HUES64 (cell line): ENCODE measurements around the gene STX12.
"Not testable (repeated sequence)": the region's sequence is repeated elsewhere in the genome, so short reads cannot be mapped to it uniquely, and the experiment has no call there.

Source experiments
- H3K27ac ChIP-seq: 2 replicates; pipeline ENCODE4 v1.7.0; 2013; ENCODE audit warnings: low read depth, low read length, inconsistent platforms
- H3K27me3 ChIP-seq: 2 replicates; pipeline ENCODE4 v1.6.1; 2013; ENCODE audit warnings: mild to moderate bottlenecking, low read length; ENCODE audit not compliant: insufficient read depth
- H3K36me3 ChIP-seq: 2 replicates; pipeline ENCODE4 v1.6.1; 2013; ENCODE audit warnings: mild to moderate bottlenecking, low read length; ENCODE audit not compliant: insufficient read depth
- H3K4me1 ChIP-seq: 2 replicates; pipeline ENCODE4 v1.6.1; 2013; ENCODE audit warnings: mild to moderate bottlenecking, low read length, moderate library complexity; ENCODE audit not compliant: insufficient read depth
- H3K4me3 ChIP-seq: 2 replicates; pipeline ENCODE4 v1.5.1; 2013; ENCODE audit warnings: mild to moderate bottlenecking, low read length, moderate library complexity
- H3K9ac ChIP-seq: 2 replicates; pipeline ENCODE4 v1.6.1; 2013; ENCODE audit warnings: mild to moderate bottlenecking, low read depth, low read length
- H3K9me3 ChIP-seq: 2 replicates; pipeline ENCODE4 v1.6.1; 2013; ENCODE audit warnings: low read depth, low read length; ENCODE audit not compliant: insufficient read depth
- WGBS: fragments of 150-250, 120-280 bp; methylation state at CpG from one replicate; pipeline ENCODE4 v1.1.7; 2013; ENCODE audit warnings: missing lambda C conversion rate; 5-methylcytosine and 5-hydroxymethylcytosine counted together

Gene STX12

GRCh38 chr1:27807385-27807784 lies 34.4 kb downstream of the STX12 start:
- WGBS = 68% methylated on average over 2 of the region's 2 CpGs
- peak overlapping the region; percentile 52; the same call in 1 of the 2 replicates for H3K9ac ChIP-seq
- H3K27ac ChIP-seq = peak overlapping the region; percentile 24; the same call in 1 of the 2 replicates
- no peaks in the 10 kb centered on the region for H3K27me3 ChIP-seq
- peaks cover 19% of the 10 kb centered on the region for H3K36me3 ChIP-seq
- H3K4me1 ChIP-seq = peaks cover 15% of the 10 kb centered on the region
- H3K4me3 ChIP-seq = no peak overlapping the region
- H3K9me3 ChIP-seq = no peaks in the 10 kb centered on the region

GRCh38 chr1:27808131-27808530 lies 35.1 kb downstream of the STX12 start:
- H3K4me1 ChIP-seq = peaks cover 15% of the 10 kb centered on the region
- H3K9ac ChIP-seq, H3K9me3 ChIP-seq, H3K27me3 ChIP-seq, H3K27ac ChIP-seq, H3K4me3 ChIP-seq: not testable (repeated sequence)
- 85% methylated on average over 3 of the region's 3 CpGs for WGBS
- peaks cover 13% of the 10 kb centered on the region for H3K36me3 ChIP-seq

- Histone ChIP-seq H3K4me3 (no peak overlapping the region), H3K27ac (no peak overlapping the region), H3K36me3 (peaks cover 10% of the 10 kb centered on the region), H3K9ac (no peak overlapping the region), H3K27me3 (no peaks in the 10 kb centered on the region), H3K9me3 (no peaks in the 10 kb centered on the region), H3K4me1 (peaks cover 15% of the 10 kb centered on the region)
- WGBS = 100% methylated on average over 1 of the region's 1 CpG
Observed at GRCh38 chr1:27809883-27810282, 36.9 kb downstream of the STX12 start.

- WGBS = 94% methylated on average over 6 of the region's 6 CpGs
- H3K36me3 ChIP-seq = 0 out of 2 replicates have a peak, but pooled peaks cover 2% of the 10 kb centered on the region
- peaks cover 9% of the 10 kb centered on the region for H3K4me1 ChIP-seq
- H3K27ac ChIP-seq = no peak overlapping the region
- no peak overlapping the region for H3K9ac ChIP-seq
- no peak overlapping the region for H3K4me3 ChIP-seq
- no peaks in the 10 kb centered on the region for H3K27me3 ChIP-seq
- no peaks in the 10 kb centered on the region for H3K9me3 ChIP-seq
Observed at GRCh38 chr1:27811741-27812500, 38.9 kb downstream of the STX12 start.

- H3K27ac ChIP-seq = no peak overlapping the region
- H3K27me3 ChIP-seq = no peaks in the 10 kb centered on the region
- peaks cover 11% of the 10 kb centered on the region; the same call in 1 of the 2 replicates for H3K36me3 ChIP-seq
- WGBS = 92% methylated on average over 2 of the region's 2 CpGs
- H3K4me3 ChIP-seq = no peak overlapping the region
- no peaks in the 10 kb centered on the region for H3K9me3 ChIP-seq
- no peak overlapping the region for H3K9ac ChIP-seq
- H3K4me1 ChIP-seq = no peaks in the 10 kb centered on the region
Observed at GRCh38 chr1:27816921-27817630, 44.1 kb downstream of the STX12 start.

GRCh38 chr1:27821761-27822315 lies 48.8 kb downstream of the STX12 start:
- H3K27me3 ChIP-seq = no peaks in the 10 kb centered on the region
- H3K4me3 ChIP-seq = no peak overlapping the region
- H3K9me3 ChIP-seq = no peaks in the 10 kb centered on the region
- peaks cover 9% of the 10 kb centered on the region; the same call in 1 of the 2 replicates for H3K36me3 ChIP-seq
- 93% methylated on average over 7 of the region's 8 CpGs for WGBS
- no peaks in the 10 kb centered on the region for H3K4me1 ChIP-seq
- no peak overlapping the region for H3K9ac ChIP-seq
- H3K27ac ChIP-seq = no peak overlapping the region

GRCh38 chr1:27823784-27824183 lies 50.8 kb downstream of the STX12 start:
- no peaks in the 10 kb centered on the region for H3K27me3 ChIP-seq
- 98% methylated on average over 4 of the region's 4 CpGs for WGBS
- H3K4me1 ChIP-seq = no peaks in the 10 kb centered on the region
- no peak overlapping the region for H3K27ac ChIP-seq
- no peak overlapping the region for H3K9ac ChIP-seq
- H3K36me3 ChIP-seq = peaks cover 9% of the 10 kb centered on the region; the same call in 1 of the 2 replicates
- H3K9me3 ChIP-seq = no peaks in the 10 kb centered on the region
- H3K4me3 ChIP-seq = no peak overlapping the region

- 98% methylated on average over 4 of the region's 4 CpGs for WGBS
- H3K36me3 ChIP-seq = peaks cover 7% of the 10 kb centered on the region; the same call in 1 of the 2 replicates
- H3K9ac ChIP-seq = no peak overlapping the region
Observed at GRCh38 chr1:27824411-27824810, 51.4 kb downstream of the STX12 start.

GRCh38 chr1:27829339-27829960 lies 56.4 kb downstream of the STX12 start:
- Histone ChIP-seq H3K36me3 (peaks cover 21% of the 10 kb centered on the region), H3K4me1 (peaks cover 11% of the 10 kb centered on the region; the same call in 1 of the 2 replicates)
- H3K27ac ChIP-seq, H3K4me3 ChIP-seq, H3K9me3 ChIP-seq, H3K9ac ChIP-seq, H3K27me3 ChIP-seq: not testable (repeated sequence)
- 97% methylated on average over 3 of the region's 4 CpGs for WGBS

More at GRCh38 chr1:27824411-27824810, 51.4 kb downstream of the STX12 start:
- no peaks in the 10 kb centered on the region for H3K27me3 ChIP-seq
- H3K27ac ChIP-seq = no peak overlapping the region
- H3K4me3 ChIP-seq = no peak overlapping the region
- no peaks in the 10 kb centered on the region for H3K9me3 ChIP-seq
- no peaks in the 10 kb centered on the region for H3K4me1 ChIP-seq

- peak within 1 kb of the TSS; percentile 95 for H3K27ac ChIP-seq
- H3K4me3 ChIP-seq = peak within 1 kb of the TSS; percentile 90
- no peaks in the 10 kb centered on the region for H3K27me3 ChIP-seq
- H3K4me1 ChIP-seq = peaks cover 11% of the 10 kb centered on the region; the same call in 1 of the 2 replicates
- peaks cover 34% of the 10 kb centered on the region for H3K36me3 ChIP-seq
- WGBS = under 1% methylated on average over 60 of the region's 60 CpGs
- H3K9me3 ChIP-seq = no peaks in the 10 kb centered on the region
- H3K9ac ChIP-seq = peak within 1 kb of the TSS; percentile 98
Observed at GRCh38 chr1:27830621-27831440, 57.8 kb downstream of the STX12 start, which contains the start of gene PPP1R8. PPP1R8 (plus strand) TSS chr1:27830782; CDS start chr1:27830836, 54 bp downstream.
